OCI-LY1 (cell line): ENCODE data around the gene SYT9.

ENCODE experiments used
- EZH2 ChIP-seq: fragments of 200-600 bp; sonication (generic), shearing (Covaris generic); IDR thresholded peaks from 2 replicates; pipeline ENCODE4 v1.8.0; 2017; ENCODE audit warnings: borderline replicate concordance, mixed run types, mild to moderate bottlenecking, antibody characterized with exemption, low read length, moderate library complexity, mixed read lengths
- TF ChIP-seq, protein P1 (sequence below): fragments of 200-600 bp; sonication (generic), shearing (Covaris generic); IDR thresholded peaks from 2 replicates; pipeline ENCODE4 v1.5.1; 2017; ENCODE audit warnings: mild to moderate bottlenecking, antibody characterized with exemption, low read length, moderate library complexity, mixed read lengths

GRCh38 chr11:7451952-7452494 lies 200.3 kb downstream of the SYT9 start:
- no peak for TF ChIP-seq EZH2
- TF ChIP-seq, protein P1, sequence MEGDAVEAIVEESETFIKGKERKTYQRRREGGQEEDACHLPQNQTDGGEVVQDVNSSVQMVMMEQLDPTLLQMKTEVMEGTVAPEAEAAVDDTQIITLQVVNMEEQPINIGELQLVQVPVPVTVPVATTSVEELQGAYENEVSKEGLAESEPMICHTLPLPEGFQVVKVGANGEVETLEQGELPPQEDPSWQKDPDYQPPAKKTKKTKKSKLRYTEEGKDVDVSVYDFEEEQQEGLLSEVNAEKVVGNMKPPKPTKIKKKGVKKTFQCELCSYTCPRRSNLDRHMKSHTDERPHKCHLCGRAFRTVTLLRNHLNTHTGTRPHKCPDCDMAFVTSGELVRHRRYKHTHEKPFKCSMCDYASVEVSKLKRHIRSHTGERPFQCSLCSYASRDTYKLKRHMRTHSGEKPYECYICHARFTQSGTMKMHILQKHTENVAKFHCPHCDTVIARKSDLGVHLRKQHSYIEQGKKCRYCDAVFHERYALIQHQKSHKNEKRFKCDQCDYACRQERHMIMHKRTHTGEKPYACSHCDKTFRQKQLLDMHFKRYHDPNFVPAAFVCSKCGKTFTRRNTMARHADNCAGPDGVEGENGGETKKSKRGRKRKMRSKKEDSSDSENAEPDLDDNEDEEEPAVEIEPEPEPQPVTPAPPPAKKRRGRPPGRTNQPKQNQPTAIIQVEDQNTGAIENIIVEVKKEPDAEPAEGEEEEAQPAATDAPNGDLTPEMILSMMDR: no peak
